HepG2 (cell line): ENCODE results near the gene FRRS1. TPM values are rescaled to one million over a fixed set of nuclear protein-coding genes. Genes with fewer than 3 reads are reported as not detected.
"Not testable (repeated sequence)": the region's sequence is repeated elsewhere in the genome, so short reads cannot be mapped to it uniquely, and the experiment has no call there.

Experiments
- ATAC-seq: fragments of 200-7000 bp; cut with Tn5 transposase; 3 replicates; pipeline ENCODE4 v1.9.1; 2020; ENCODE audit warnings: mild to moderate bottlenecking, moderate library complexity
- BruUV-seq: library from RNA; stranded (reverse); fragments of 400-500 nt; replicated peaks from 2 replicates; lab custom pipeline; 2021; lab: Mats Ljungman, UMichigan
- CTCF ChIA-PET: fragments of 300-600 bp; formaldehyde crosslinking; extraction: SDS; loops from one replicate; lab custom pipeline; 2021; ENCODE audit warnings: low total read pairs, inconsistent platforms, low intra/inter-chr PET ratio; lab: Yijun Ruan, JAX
- POLR2A ChIA-PET: fragments of 350-600 bp; sonication (Branson Sonifier 250); formaldehyde crosslinking; loops from one replicate; lab custom pipeline; 2020; ENCODE audit warnings: antibody characterized with exemption, inconsistent platforms; lab: Yijun Ruan, JAX
- DNase-seq: peaks from one replicate; pipeline ENCODE4 v3.0.0-alpha.2; 2015; ENCODE audit warnings: low spot score
- FAIRE-seq: peaks from 3 replicates; lab custom pipeline; 2011; peaks lifted over from hg19 to GRCh38; lab: Jason Lieb, UNC
- H2AFZ ChIP-seq: one replicate; pipeline ENCODE4 v1.6.1; 2011; ENCODE audit warnings: low read length, inconsistent platforms
- H3K27ac ChIP-seq: fragments of 300-600 bp; 3 replicates; pipeline ENCODE4 v1.8.0; 2011; ENCODE audit warnings: mixed run types, mild to moderate bottlenecking, mixed read lengths, low read length, inconsistent platforms; ENCODE audit not compliant: insufficient read depth; ENCODE audit errors: extremely low read length
- H3K27me3 ChIP-seq, 2 experiments: fragments of 200-600 bp in 1 of 2; 2 replicates in 1 of 2; 3 replicates in 1 of 2; pipeline versions ENCODE4 v1.6.0 to v1.8.0; 2011; ENCODE audit warnings: low read length in 2 of 2, mild to moderate bottlenecking in 2 of 2, moderate library complexity in 2 of 2, inconsistent platforms in 1 of 2; ENCODE audit not compliant: insufficient read depth in 2 of 2, control insufficient read depth in 1 of 2
- H3K36me3 ChIP-seq, 2 experiments: fragments of 200-600 bp in 1 of 2; replicated peaks in 1 of 2; 2 replicates in 1 of 2; 3 replicates in 1 of 2; pipeline versions ENCODE4 v1.5.1 to v1.8.0; 2011; ENCODE audit warnings: low read length in 2 of 2, inconsistent platforms in 1 of 2; ENCODE audit not compliant: insufficient read depth in 2 of 2, control insufficient read depth in 1 of 2
- H3K4me1 ChIP-seq: 2 replicates; pipeline ENCODE4 v1.5.1; 2012; ENCODE audit warnings: low read length, inconsistent platforms; ENCODE audit not compliant: insufficient read depth
- H3K4me2 ChIP-seq: 2 replicates; pipeline ENCODE4 v1.6.0; 2011; ENCODE audit warnings: low read depth, low read length, inconsistent platforms
- H3K4me3 ChIP-seq, 3 experiments: fragments of 200-600 bp in 1 of 3; sonication (generic), shearing (Covaris generic) in 1 of 3; replicated peaks in 1 of 3; 2 replicates each; pipeline ENCODE4 v1.5.1; 2011 to 2016; ENCODE audit warnings: low read length in 3 of 3, inconsistent platforms in 2 of 3, low read depth in 2 of 3, mild to moderate bottlenecking in 2 of 3, control low read depth in 1 of 3, mixed read lengths in 1 of 3; ENCODE audit not compliant: insufficient read depth in 1 of 3
- H3K79me2 ChIP-seq: one replicate; pipeline ENCODE4 v1.6.1; 2011; ENCODE audit warnings: low read length, inconsistent platforms; ENCODE audit not compliant: insufficient read depth
- H3K9ac ChIP-seq: 2 replicates; pipeline ENCODE4 v1.6.0; 2011; ENCODE audit warnings: mild to moderate bottlenecking, low read depth, low read length, inconsistent platforms; ENCODE audit not compliant: insufficient read depth
- H3K9me3 ChIP-seq: 2 replicates; pipeline ENCODE4 v1.5.1; 2012; ENCODE audit warnings: mild to moderate bottlenecking, low read length
- H4K20me1 ChIP-seq: 2 replicates; pipeline ENCODE4 v1.6.0; 2011; ENCODE audit warnings: inconsistent platforms, mild to moderate bottlenecking, low read length, moderate library complexity; ENCODE audit not compliant: insufficient read depth
- CREM ChIP-seq, 2 experiments: sonication (generic) in 1 of 2; formaldehyde crosslinking in 1 of 2; IDR thresholded peaks; 2 replicates each; pipeline versions ENCODE4 v1.4.0 to v1.6.1; 2016 to 2020; ENCODE audit warnings: antibody characterized with exemption in 1 of 2, mild to moderate bottlenecking in 1 of 2, missing genetic modification reagents in 1 of 2
- E2F5 ChIP-seq: sonication (generic); formaldehyde crosslinking; conservative IDR thresholded peaks from 2 replicates; pipeline ENCODE4 v1.4.0; 2020; ENCODE audit warnings: missing genetic modification reagents
- FOXJ3 ChIP-seq: sonication (generic); formaldehyde crosslinking; IDR thresholded peaks from 2 replicates; pipeline ENCODE4 v1.4.0; 2020; ENCODE audit warnings: missing genetic modification reagents, mild to moderate bottlenecking, borderline replicate concordance
- FOXK1 ChIP-seq: sonication (generic); formaldehyde crosslinking; IDR thresholded peaks from 2 replicates; pipeline ENCODE4 v1.4.0; 2020; ENCODE audit warnings: low read depth, missing genetic modification reagents, borderline replicate concordance
- GATA4 ChIP-seq: sonication (generic); IDR thresholded peaks from 2 replicates; pipeline ENCODE4 v1.6.1; 2016; ENCODE audit warnings: antibody characterized with exemption, low read depth, borderline replicate concordance
- GATAD1 ChIP-seq: IDR thresholded peaks from 2 replicates; pipeline ENCODE4 v1.6.1; 2016; ENCODE audit warnings: missing genetic modification reagents, missing compliant biosample characterization
- HDAC2 ChIP-seq: sonication (generic); formaldehyde crosslinking; IDR thresholded peaks from 2 replicates; pipeline ENCODE4 v1.4.0; 2020; ENCODE audit warnings: missing genetic modification reagents
- KDM6A ChIP-seq: IDR thresholded peaks from 2 replicates; pipeline ENCODE4 v1.6.1; 2016; ENCODE audit warnings: low read depth
- PPARG ChIP-seq: conservative IDR thresholded peaks from 2 replicates; pipeline ENCODE4 v1.6.1; 2016; ENCODE audit warnings: missing biosample characterization, missing genetic modification reagents
- SAP130 ChIP-seq: IDR thresholded peaks from 2 replicates; pipeline ENCODE4 v1.6.1; 2016; ENCODE audit warnings: low read depth
- SMYD3 ChIP-seq: sonication (generic); formaldehyde crosslinking; IDR thresholded peaks from 2 replicates; pipeline ENCODE4 v1.8.1; 2023; ENCODE audit warnings: mild to moderate bottlenecking, missing genetic modification reagents
- TCF7 ChIP-seq: sonication (generic); IDR thresholded peaks from 2 replicates; pipeline ENCODE4 v1.6.1; 2016; ENCODE audit warnings: antibody characterized with exemption, low read depth
- ZNF431 ChIP-seq: sonication (generic); formaldehyde crosslinking; IDR thresholded peaks from 2 replicates; pipeline ENCODE4 v1.9.0; 2022; ENCODE audit warnings: missing genetic modification reagents, low read depth, mild to moderate bottlenecking, borderline replicate concordance
- ZSCAN25 ChIP-seq: sonication (generic); formaldehyde crosslinking; IDR thresholded peaks from 2 replicates; pipeline ENCODE4 v1.8.0; 2022; ENCODE audit warnings: mild to moderate bottlenecking, missing genetic modification reagents
- ZSCAN5A ChIP-seq: sonication (generic); formaldehyde crosslinking; IDR thresholded peaks from 2 replicates; pipeline ENCODE4 v1.8.0; 2022; ENCODE audit warnings: mild to moderate bottlenecking, missing genetic modification reagents, borderline replicate concordance
- WGBS: methylation state at CpG from one replicate; pipeline ENCODE4 v1.1.6; 2017; ENCODE audit warnings: low lambda C conversion rate; 5-methylcytosine and 5-hydroxymethylcytosine counted together
- in situ Hi-C: cut with HindIII; loops from 2 replicates; pipeline ENCODE4 v1.10.0; 2017; ENCODE audit warnings: low pct_unique_long_range_greater_than_20kb; ENCODE audit not compliant: extremely low pct_ligation_motif_present
- intact Hi-C: fragments of 100-400 bp; cut with micrococcal nuclease; formaldehyde crosslinking; loops from one replicate; pipeline ENCODE4 v1.10.0; 2022; ENCODE audit not compliant: unreplicated experiment
- polyA plus RNA-seq, 8 experiments: library from polyadenylated mRNA; depleted of rRNA in 3 of 8; stranded (reverse) in 7 of 8; unstranded in 1 of 8; fragments of >200 nt; fragmentation: Illumina TruSeq in 4 of 8; extraction: Trizol in 4 of 8; gene quantifications; 2 replicates each; pipeline versions ENCODE4 v1.2.1 to v1.2.3, GENCODE V29; 2011 to 2016; ENCODE audit warnings: low read depth in 4 of 8, missing spikeins in 1 of 8, mixed read lengths in 1 of 8; ENCODE audit not compliant: insufficient read depth in 1 of 8
- total RNA-seq, 5 experiments: library from RNA; depleted of rRNA; stranded (reverse); fragments of >200 nt; fragmentation: Illumina TruSeq; extraction: Trizol; gene quantifications; 2 replicates each; pipeline ENCODE4 v1.2.3, GENCODE V29; 2016; ENCODE audit warnings: low read depth in 1 of 5

The FRRS1 gene
- total and polyA plus RNA-seq, 2 of the 13 experiments (the other 11 are each of a cell fraction or from before 2014, with no cell fraction given) = 22.6 to 23.4 TPM

- TF ChIP-seq E2F5 (no peak), FOXK1 (CRISPR knock-in tag) (0 out of 2 replicates have a peak, but pooled peaks have one; percentile 41)
Measured at GRCh38 chr1:99759518-99760160, 6.8 kb downstream of the FRRS1 start (continued).

GRCh38 chr1:99758686-99759517, 7.5 kb downstream of the FRRS1 start:
- in situ Hi-C loops; FAIRE-seq; H3K9me3 ChIP-seq; CTCF ChIA-PET; H3K36me3 ChIP-seq; H2AFZ ChIP-seq; H4K20me1 ChIP-seq; H3K27me3 ChIP-seq; TF ChIP-seq CREM (CRISPR knock-in tag; IDR thresholded peaks at IDR 0.05): not testable (repeated sequence)
- Histone ChIP-seq H3K27ac (peak overlapping the region; percentile 95), H3K9ac (peak overlapping the region; percentile 49), H3K4me1 (peaks cover 100% of the 10 kb centered on the region), H3K4me3 (peak overlapping the region in 2 of 3 experiments; percentile 14 to 17; a peak in 3 of 6 replicates), H3K79me2 (peaks cover 67% of the 10 kb centered on the region), H3K4me2 (peak overlapping the region; percentile 85)
- DNase-seq (peak; percentile 56), ATAC-seq (peak; percentile 70)
- intact Hi-C loops = loop anchor here (5.0 kb wide), 1 partner anchor 593 kb away; the partner anchor contains the start of gene CDC14A
- TSS peak; percentile 19 for BruUV-seq
- WGBS = 12% methylated on average over 8 of the region's 8 CpGs
- POLR2A ChIA-PET = interaction anchor here (0.9 to 1.8 kb wide), 3 partner anchors 8 to 42 kb away, joined by 3 to 8 read pairs (median 6); partner anchors contain the start of gene FRRS1
- TF ChIP-seq GATAD1 (CRISPR knock-in tag) (peak; percentile 27; the same call in 1 of the 2 replicates), HDAC2 (CRISPR knock-in tag) (peak; percentile 25; the same call in 1 of the 2 replicates), ZSCAN5A (CRISPR knock-in tag) (peak; percentile 73; the same call in 1 of the 2 replicates), PPARG (CRISPR knock-in tag) (peak; percentile 62; the same call in 1 of the 2 replicates), ZSCAN25 (0 out of 2 replicates have a peak, but pooled peaks have one; percentile 19), KDM6A (CRISPR knock-in tag) (peak; percentile 51; the same call in 1 of the 2 replicates), TCF7 (peak; percentile 72), SMYD3 (CRISPR knock-in tag) (0 out of 2 replicates have a peak, but pooled peaks have one; percentile 33), ZNF431 (0 out of 2 replicates have a peak, but pooled peaks have one; percentile 37), GATA4 (peak; percentile 82; the same call in 1 of the 2 replicates), FOXJ3 (CRISPR knock-in tag) (peak; percentile 46; the same call in 1 of the 2 replicates), SAP130 (peak; percentile 38; the same call in 1 of the 2 replicates), CREM (IDR thresholded peaks at IDR 0.05) (peak; percentile 62; the same call in 1 of the 2 replicates)
